Fibroblast of lung (primary cell): Measurements from ENCODE around the gene PDE9A. TPM values are rescaled to one million over a fixed set of nuclear protein-coding genes. Genes with fewer than 3 reads are reported as not detected.

Experiments used
- DNase-seq, 2 donors: peaks; one replicate each; pipeline versions ENCODE4 v3.0.0 to v3.0.0-alpha.2; 2010; ENCODE audit warnings: low read depth in 2 of 2
- H2AFZ ChIP-seq: 2 replicates; pipeline ENCODE4 v1.5.1; 2012; ENCODE audit warnings: low read length, control low read depth, inconsistent platforms
- H3K27ac ChIP-seq: 2 replicates; pipeline ENCODE4 v1.5.1; 2011; ENCODE audit warnings: low read length, control low read depth; ENCODE audit not compliant: insufficient read depth
- H3K27me3 ChIP-seq: 2 replicates; pipeline ENCODE4 v1.5.1; 2011; ENCODE audit warnings: mild to moderate bottlenecking, low read length; ENCODE audit not compliant: control insufficient read depth, insufficient read depth
- H3K36me3 ChIP-seq: 2 replicates; pipeline ENCODE4 v1.5.1; 2011; ENCODE audit warnings: low read length; ENCODE audit not compliant: control insufficient read depth, insufficient read depth
- H3K4me1 ChIP-seq: 2 replicates; pipeline ENCODE4 v1.5.1; 2011; ENCODE audit warnings: low read length; ENCODE audit not compliant: control insufficient read depth, insufficient read depth; ENCODE audit errors: extremely low read depth
- H3K4me2 ChIP-seq: 2 replicates; pipeline ENCODE4 v1.5.1; 2011; ENCODE audit warnings: low read length, control low read depth; ENCODE audit not compliant: insufficient read depth; ENCODE audit errors: extremely low read depth
- H3K4me3 ChIP-seq, 4 experiments: fragments of 200-600 bp in 1 of 4; sonication (generic) in 1 of 4; replicated peaks in 1 of 4; 2 replicates each; pipeline ENCODE4 v1.5.1; 2011 to 2016; ENCODE audit warnings: low read length in 4 of 4, low read depth in 3 of 4, mild to moderate bottlenecking in 3 of 4, control low read depth in 2 of 4, inconsistent platforms in 1 of 4, mixed read lengths in 1 of 4; ENCODE audit not compliant: insufficient read depth in 1 of 4; ENCODE audit errors: control extremely low read depth in 1 of 4
- H3K79me2 ChIP-seq: 2 replicates; pipeline ENCODE4 v1.5.1; 2012; ENCODE audit warnings: mild to moderate bottlenecking, low read length, inconsistent platforms; ENCODE audit not compliant: control insufficient read depth, insufficient read depth
- H3K9ac ChIP-seq: 2 replicates; pipeline ENCODE4 v1.5.1; 2011; ENCODE audit warnings: mild to moderate bottlenecking, low read length, control low read depth; ENCODE audit not compliant: insufficient read depth
- H3K9me3 ChIP-seq: 2 replicates; pipeline ENCODE4 v1.5.1; 2012; ENCODE audit warnings: low read depth, low read length; ENCODE audit not compliant: control insufficient read depth, insufficient read depth
- H4K20me1 ChIP-seq: 2 replicates; pipeline ENCODE4 v1.5.1; 2011; ENCODE audit warnings: low read length; ENCODE audit not compliant: control insufficient read depth, insufficient read depth; ENCODE audit errors: extremely low read depth
- CTCF ChIP-seq, 2 donors: IDR thresholded peaks in 1 of 2; conservative IDR thresholded peaks in 1 of 2; 1 replicate in 1 of 2; 2 replicates in 1 of 2; pipeline ENCODE4 v1.5.1; 2011 to 2012; ENCODE audit warnings: low read length in 2 of 2, control low read depth in 1 of 2, inconsistent platforms in 1 of 2, low read depth in 1 of 2, mild to moderate bottlenecking in 1 of 2
- EZH2 ChIP-seq: IDR thresholded peaks from 2 replicates; pipeline ENCODE4 v1.5.1; 2012; ENCODE audit warnings: low read length, control low read depth, mild to moderate bottlenecking; ENCODE audit errors: missing control alignments
- polyA plus RNA-seq, 2 donors: library from polyadenylated mRNA; depleted of rRNA in 1 of 2; stranded (reverse) in 1 of 2; unstranded in 1 of 2; fragments of >200 nt; gene quantifications; 2 replicates each; pipeline ENCODE4 v1.2.1, GENCODE V29; 2011 to 2012; ENCODE audit warnings: missing spikeins in 1 of 2
- total RNA-seq: library from RNA; depleted of rRNA; stranded (reverse); fragments of >200 nt; gene quantifications from 2 replicates; pipeline ENCODE4 v1.2.1, GENCODE V29; 2014

PDE9A gene
- total and polyA plus RNA-seq, 2 donors (not counting 1 experiment from before 2014, with no cell fraction given), result 1.8 to 4.4 TPM

GRCh38 chr21:42793774-42794173 is 140.4 kb downstream of the PDE9A start:
- TF ChIP-seq EZH2 (no peak), CTCF (conservative IDR thresholded peaks at IDR 0.05 in 1 of 2, IDR thresholded peaks at IDR 0.05 in 1 of 2; ENCODE audit: low read depth in 1 of 2, low read length in 2 of 2) (no peak)
- Histone ChIP-seq H3K27ac (no peak overlapping the region), H3K79me2 (no peaks in the 10 kb centered on the region), H3K4me3 (no peak overlapping the region), H3K36me3 (no peaks in the 10 kb centered on the region), H2AFZ (no peak overlapping the region), H3K4me2 (no peak overlapping the region), H3K9ac (no peak overlapping the region), H3K27me3 (no peaks in the 10 kb centered on the region), H3K4me1 (no peaks in the 10 kb centered on the region), H4K20me1 (no peaks in the 10 kb centered on the region), H3K9me3 (no peaks in the 10 kb centered on the region)
- DNase-seq, result no peak

GRCh38 chr21:42794551-42794950 is 141.1 kb downstream of the PDE9A start:
- TF ChIP-seq CTCF (conservative IDR thresholded peaks at IDR 0.05 in 1 of 2, IDR thresholded peaks at IDR 0.05 in 1 of 2; ENCODE audit: low read depth in 1 of 2, low read length in 2 of 2) (no peak), EZH2 (no peak)
- Histone ChIP-seq H3K4me1 (no peaks in the 10 kb centered on the region), H3K27me3 (no peaks in the 10 kb centered on the region), H3K79me2 (no peaks in the 10 kb centered on the region), H3K9me3 (no peaks in the 10 kb centered on the region), H3K4me3 (no peak overlapping the region), H3K4me2 (no peak overlapping the region), H4K20me1 (no peaks in the 10 kb centered on the region), H3K27ac (no peak overlapping the region), H2AFZ (no peak overlapping the region), H3K9ac (no peak overlapping the region), H3K36me3 (no peaks in the 10 kb centered on the region)
- no peak for DNase-seq

GRCh38 chr21:42796327-42797062 is 143.1 kb downstream of the PDE9A start:
- H3K9me3 ChIP-seq, result no peaks in the 10 kb centered on the region
- no peak for DNase-seq
- no peak overlapping the region for H3K27ac ChIP-seq
- H4K20me1 ChIP-seq, result no peaks in the 10 kb centered on the region
- no peak overlapping the region for H3K4me2 ChIP-seq
- H3K4me3 ChIP-seq, result no peak overlapping the region
- no peaks in the 10 kb centered on the region for H3K27me3 ChIP-seq
- no peaks in the 10 kb centered on the region for H3K36me3 ChIP-seq
- H3K79me2 ChIP-seq, result no peaks in the 10 kb centered on the region
- no peak overlapping the region for H3K9ac ChIP-seq
- TF ChIP-seq CTCF (conservative IDR thresholded peaks at IDR 0.05 in 1 of 2, IDR thresholded peaks at IDR 0.05 in 1 of 2; ENCODE audit: low read depth in 1 of 2, low read length in 2 of 2) (no peak), EZH2 (no peak)
- no peaks in the 10 kb centered on the region for H3K4me1 ChIP-seq
- H2AFZ ChIP-seq, result no peak overlapping the region
